ENCODE data around the gene ASB6. TPM values are rescaled to one million over a fixed set of nuclear protein-coding genes. Genes with fewer than 3 reads are reported as not detected.

ASB6 gene
- total RNA-seq, 1 experiment from 2014 or later, result 37.2 TPM

DNA sequence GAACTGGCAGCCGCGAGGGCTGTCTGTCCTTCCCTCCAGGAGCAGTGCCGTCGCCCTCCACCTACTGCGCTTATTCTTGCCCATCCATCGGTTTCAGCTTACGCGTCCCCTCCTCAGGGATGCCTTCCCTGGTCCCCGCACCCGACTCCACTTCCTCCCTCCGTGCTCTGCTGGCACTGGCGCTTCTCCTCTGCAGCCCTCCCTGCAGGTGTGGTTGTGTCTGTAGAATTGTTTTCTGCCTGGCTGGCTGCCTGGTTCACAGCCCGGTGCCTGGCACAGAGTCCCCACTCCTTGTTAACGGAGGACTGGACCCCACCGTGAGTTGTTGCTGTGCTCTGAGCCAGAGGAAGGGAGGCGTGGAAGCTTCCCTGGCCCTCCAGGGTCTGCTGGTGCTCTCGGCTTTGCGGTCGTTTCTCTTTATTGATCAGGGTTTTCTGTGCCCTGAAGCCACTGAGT, 10.2 kb downstream of the ASB6 start:
- in situ Hi-C loops (cut with HindIII; ENCODE audit: low sequenced_read_pairs), result loop anchor here (5.0 kb wide), 1 partner anchor 146 kb away; no protein-coding TSS in a partner anchor
- DNase-seq (ENCODE audit: low spot score), result peak; percentile 79

DNA sequence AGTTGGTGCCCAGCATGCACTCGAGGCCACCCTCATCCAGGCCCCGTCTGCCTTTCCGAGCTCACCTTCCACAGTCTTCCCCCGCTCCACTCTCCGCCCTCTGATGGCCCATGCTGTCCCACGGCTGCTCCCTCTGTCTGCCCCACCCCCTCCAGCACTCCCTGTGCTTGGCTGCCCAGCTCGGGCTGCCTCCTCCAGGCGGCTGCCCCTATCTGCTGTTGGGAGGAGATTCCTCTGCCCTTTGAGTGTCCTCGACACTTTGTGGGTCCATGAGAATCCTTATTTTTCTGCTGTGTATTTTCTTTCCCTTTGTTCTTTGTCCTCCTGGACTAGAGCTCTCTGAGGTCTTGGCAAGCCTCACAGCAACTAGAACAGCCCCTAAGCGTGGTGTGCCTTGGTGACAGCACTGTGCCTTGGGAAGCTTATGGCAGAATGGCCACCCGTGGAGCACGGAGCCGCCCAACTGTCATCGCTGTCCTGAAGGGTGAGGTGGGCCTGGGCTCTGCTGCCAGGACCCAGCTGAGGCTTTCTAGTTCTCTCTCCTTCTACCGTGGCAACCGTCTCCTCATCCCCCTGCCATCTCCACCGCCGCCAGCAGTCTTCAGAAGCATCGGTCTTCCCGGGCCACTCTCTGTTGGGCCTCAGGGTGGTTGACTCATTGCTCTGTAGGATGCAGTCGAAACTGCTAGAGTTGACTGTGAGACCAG, 10.8 kb downstream of the ASB6 start:
- in situ Hi-C loops (cut with HindIII; ENCODE audit: low sequenced_read_pairs), result loop anchor here (5.0 kb wide), 1 partner anchor 146 kb away; no protein-coding TSS in a partner anchor
- DNase-seq (ENCODE audit: low spot score), result peak; percentile 70

DNA sequence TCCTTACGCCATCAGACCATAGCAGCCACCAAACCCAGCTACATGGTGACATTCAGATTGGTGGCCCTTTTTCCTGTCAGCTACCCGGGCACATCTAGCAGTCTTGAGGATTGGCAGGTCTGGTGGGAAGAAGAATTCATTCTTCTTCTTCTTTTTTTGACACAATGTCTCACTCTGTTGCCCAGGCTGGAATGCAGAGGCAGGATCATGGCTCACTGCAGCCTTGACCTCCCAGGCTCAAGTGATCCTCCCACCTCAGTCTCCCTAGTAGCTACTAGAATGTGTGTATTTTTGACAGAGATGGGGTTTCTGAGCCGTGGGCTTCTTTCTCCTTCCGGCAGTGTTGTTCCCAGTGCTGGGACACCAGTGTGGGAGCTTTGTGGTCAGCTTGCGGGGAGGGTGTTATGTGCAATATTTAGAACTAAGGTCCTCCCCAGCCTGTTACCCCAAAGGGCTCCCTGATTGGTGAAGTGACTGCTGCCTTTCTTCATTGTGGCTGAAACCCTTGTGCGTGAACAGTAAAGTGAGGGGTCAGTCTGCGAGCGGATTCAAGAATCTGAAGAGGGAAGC, 12.6 kb downstream of the ASB6 start:
- no peak for DNase-seq (ENCODE audit: low spot score)
- in situ Hi-C loops (cut with HindIII; ENCODE audit: low sequenced_read_pairs), result loop anchor here (10.0 kb wide), 1 partner anchor 495 kb away; no protein-coding TSS in a partner anchor

DNA sequence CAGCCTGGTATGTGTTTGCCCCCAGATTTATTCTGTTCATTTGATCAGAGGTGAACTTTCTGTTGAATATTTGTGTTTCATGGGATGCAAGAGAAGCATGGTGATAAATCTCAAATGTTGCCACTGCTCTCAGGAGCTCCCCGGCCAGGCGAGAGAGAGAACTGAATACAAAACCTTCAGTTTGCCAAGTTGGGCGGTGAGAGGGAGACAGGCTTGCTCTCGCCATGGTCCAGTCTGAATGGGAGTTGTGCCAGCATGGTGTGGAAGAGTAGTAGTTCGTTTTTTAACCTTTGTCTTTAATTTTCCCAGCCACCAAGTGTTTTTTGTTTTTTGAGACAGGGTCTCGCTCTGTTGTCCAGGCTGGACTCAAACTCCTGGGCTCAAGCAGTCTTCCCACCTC, 13.2 kb downstream of the ASB6 start:
- in situ Hi-C loops (cut with HindIII; ENCODE audit: low sequenced_read_pairs), result loop anchor here (10.0 kb wide), 1 partner anchor 494 kb away; no protein-coding TSS in a partner anchor
- DNase-seq (ENCODE audit: low spot score), result no peak

DNA sequence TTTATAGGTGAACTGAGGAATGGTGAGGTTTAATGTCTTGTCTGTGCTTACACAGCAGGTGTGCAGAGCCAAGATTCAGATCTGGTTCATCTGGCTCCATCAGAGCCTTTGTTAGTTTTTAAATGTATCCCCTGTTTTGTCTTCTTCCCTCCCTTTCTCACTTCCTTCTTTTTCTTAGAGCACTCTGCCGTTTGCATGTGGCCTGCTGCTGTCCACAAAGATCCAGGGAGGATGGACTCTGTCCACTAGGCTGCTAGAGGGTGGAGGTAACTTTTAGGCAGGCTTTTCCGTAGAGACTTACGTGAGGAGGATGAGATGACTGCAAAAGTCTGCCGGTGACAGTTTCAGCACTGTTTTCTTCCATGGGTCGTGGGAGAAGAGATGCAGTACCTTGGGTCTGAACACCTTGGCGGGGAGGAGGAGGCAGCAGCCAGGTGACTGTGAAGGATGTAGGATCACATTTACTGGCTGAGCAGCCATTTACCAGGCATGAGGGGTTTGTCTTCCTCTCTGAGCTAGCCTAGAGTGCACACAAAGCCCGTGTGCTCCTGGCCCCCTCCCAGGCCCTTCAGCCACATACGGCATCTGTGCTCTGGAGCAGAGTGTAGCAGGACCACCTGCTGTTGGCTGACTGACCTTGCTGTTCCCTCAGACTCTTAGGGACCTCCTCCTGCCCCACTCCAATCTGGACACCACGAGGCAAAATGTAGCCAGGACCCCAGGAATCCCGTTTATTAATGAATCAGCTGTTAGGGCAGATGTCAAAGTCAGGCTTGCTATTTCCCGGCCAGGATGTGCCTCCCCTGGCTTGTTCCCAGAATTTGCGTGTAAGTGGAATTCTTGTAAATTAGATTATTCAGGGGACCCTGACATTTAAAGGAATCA, 14.2 kb downstream of the ASB6 start:
- DNase-seq (ENCODE audit: low spot score), result no peak
- in situ Hi-C loops (cut with HindIII; ENCODE audit: low sequenced_read_pairs), result loop anchor here (10.0 kb wide), 1 partner anchor 493 kb away; no protein-coding TSS in a partner anchor

DNA sequence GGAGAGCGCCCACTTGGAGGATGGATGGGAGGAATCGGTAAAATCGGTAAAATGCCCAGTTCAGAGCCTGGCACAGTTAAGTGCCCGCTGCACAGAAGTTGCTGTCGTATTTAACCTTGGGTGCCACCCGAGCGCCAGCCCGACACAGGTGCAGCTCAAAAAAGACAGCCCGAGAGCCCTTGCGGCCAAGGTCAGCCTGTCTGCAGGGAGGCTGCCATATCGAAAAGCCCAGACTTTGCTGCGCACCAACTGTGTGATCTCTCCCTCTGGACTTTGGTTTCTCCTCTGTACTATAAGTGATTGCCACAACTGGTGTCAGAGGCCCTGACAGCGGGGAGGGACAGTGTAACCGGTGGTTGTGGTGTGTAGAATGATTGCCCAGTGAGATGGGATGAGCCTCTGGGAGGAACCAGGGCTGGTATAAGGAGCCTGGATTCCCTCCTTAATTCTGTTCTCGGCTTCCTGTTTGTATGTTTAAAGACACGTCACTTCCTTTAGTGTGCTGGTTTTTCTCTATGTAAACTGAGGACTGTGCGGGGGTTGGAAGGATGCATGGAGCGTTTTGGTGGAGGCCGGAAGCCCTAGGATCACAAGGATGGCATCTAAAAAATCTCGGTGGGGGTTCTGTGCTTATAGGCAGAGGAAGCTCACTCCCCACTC, 15.2 kb downstream of the ASB6 start:
- in situ Hi-C loops (cut with HindIII; ENCODE audit: low sequenced_read_pairs), result loop anchor here (10.0 kb wide), 1 partner anchor 492 kb away; no protein-coding TSS in a partner anchor
- no peak for DNase-seq (ENCODE audit: low spot score)

DNA sequence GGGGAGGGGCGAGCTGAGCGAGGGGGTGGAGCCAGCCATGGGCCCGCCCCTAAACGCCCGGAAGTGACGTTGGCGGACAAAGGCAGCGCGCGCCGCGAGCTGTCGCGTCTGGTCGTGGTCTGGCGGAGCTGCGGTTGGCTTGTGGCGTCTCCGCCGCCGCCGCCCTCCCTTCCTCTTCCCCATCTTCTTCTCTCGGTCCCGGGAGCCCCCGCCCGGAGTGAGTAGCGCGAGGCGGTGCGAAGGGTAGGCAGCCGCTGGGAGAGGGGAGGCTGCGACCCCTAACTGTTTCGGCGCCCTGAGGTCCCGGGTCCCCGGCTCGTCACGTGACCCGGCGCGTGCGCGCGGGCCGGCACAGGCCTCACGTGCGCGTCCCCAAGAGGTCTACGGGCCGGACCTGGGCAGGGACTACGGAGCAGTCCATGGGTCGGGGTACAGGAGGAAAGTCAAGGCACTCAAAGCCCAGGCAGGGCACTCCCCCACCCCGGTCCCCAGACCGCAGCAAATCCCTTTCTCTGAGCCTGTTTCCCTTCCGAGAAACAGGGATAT, 15.8 kb downstream of the ASB6 start, which contains the start of gene NTMT1:
NTMT1 (plus strand) TSS at position 85 of the 546 bp plus-strand sequence. CDS start 6,541 bp downstream, outside the sequence.
- in situ Hi-C loops (cut with HindIII; ENCODE audit: low sequenced_read_pairs), result loop anchor here (10.0 kb wide), 1 partner anchor 491 kb away; no protein-coding TSS in a partner anchor

DNA sequence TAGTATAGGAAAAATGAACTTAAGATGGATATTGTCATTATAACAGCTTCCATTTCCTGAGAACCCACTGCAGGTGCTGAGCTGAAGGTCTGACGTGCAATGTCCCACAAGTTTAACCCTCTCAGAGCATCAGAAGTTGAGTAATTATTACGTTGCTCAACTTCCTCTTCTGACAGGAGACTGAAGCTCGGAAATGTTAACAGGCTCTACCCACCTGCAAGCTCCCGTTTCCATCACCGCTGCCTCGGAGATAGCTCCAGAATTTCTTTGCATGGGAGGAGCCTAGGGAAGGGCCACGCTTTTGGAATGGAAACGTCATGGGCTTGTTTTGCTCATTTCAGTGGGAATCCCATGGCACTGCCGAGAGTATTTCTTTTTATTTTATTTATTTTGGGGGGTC, 17.0 kb downstream of the ASB6 start:
- in situ Hi-C loops (cut with HindIII; ENCODE audit: low sequenced_read_pairs), result loop anchor here (10.0 kb wide), 1 partner anchor 490 kb away; no protein-coding TSS in a partner anchor

More for the DNA sequence above, 15.8 kb downstream of the ASB6 start, which contains the start of gene NTMT1:
- peak; percentile 90 for DNase-seq (ENCODE audit: low spot score)

DNA sequence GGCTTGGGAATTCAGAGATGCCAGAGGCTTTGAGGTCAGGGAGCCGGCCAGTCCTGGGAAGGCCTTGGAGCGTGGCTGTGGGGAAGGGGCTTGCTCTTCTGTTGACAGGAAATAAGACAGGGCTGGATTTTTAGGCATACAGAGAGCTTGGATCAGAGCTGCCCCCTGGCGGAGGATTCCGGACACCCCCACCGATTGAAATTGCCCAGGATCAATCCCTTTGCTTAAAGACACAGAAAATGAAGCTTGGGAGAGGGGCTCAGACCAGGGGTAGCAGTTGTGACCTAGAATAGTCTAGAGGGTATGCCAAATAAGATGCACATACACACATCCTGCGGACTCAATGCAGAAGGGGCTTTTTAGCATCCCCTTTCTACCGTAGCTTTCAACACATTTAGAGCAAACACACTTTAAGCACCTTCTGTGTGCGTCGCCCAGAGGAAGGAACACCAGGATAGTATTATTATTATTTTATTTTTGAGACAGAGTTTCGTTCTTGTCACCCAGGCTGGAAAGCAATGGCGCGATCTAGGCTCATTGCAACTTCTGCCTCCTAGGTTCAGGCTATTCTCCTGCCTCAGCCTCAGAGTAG, 17.7 kb downstream of the ASB6 start:
- in situ Hi-C loops (cut with HindIII; ENCODE audit: low sequenced_read_pairs), result loop anchor here (10.0 kb wide), 1 partner anchor 489 kb away; no protein-coding TSS in a partner anchor
- no peak for DNase-seq (ENCODE audit: low spot score)

More for the DNA sequence above, 17.0 kb downstream of the ASB6 start:
- no peak for DNase-seq (ENCODE audit: low spot score)

DNA sequence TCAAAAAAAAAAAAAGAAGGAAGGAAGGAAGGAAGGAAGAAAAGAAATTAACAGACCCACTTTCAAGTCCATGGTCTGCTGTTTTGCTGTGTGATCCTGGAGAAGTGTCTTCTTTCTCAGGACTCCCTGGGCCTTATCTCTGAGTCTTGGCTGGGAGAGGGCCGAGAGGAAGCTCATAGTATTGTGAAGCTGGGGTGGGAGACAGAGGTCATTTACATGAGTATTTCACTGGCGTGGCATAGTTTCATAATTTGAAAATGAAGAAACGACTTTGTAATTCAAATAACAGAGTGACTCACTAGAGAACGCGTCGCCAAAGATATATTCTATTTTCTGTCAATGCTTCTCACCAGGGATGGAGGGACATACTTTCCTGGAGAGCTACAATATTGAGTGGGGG, 18.6 kb downstream of the ASB6 start:
- no peak for DNase-seq (ENCODE audit: low spot score)
- in situ Hi-C loops (cut with HindIII; ENCODE audit: low sequenced_read_pairs), result loop anchor here (10.0 kb wide), 1 partner anchor 489 kb away; no protein-coding TSS in a partner anchor

DNA sequence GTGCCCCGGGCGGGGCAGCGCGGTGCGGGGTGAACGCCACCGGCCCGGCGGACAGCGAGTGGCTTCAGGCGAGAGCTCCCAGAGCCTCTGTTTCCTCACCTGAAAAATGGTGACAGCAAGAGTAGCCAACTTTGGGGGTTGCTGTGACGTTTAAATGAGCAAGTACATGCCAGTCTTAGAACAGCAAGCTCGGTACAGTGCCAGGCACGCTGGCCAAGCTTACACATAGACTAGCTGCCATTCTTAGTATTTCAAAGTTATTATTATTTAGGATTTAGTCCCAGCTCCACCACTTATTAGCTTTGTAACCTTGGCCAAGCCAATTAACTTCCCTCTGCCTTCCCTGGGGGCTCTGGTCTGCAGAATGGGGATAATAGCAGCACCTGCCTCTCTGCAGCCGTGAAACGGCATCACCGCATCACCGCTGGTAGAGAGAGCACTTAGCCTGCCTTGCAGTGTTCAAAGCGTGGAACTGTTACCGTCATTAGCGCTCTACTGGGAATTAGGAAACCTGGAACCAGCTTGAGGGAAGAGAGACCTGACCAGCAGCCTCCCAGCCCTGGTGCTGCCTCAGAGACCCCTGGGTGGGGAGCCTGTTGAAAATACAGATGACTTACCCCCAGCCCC, 21.2 kb downstream of the ASB6 start, which contains the start of gene C9orf50:
C9orf50 (minus strand) TSS at position 433 of the 627 bp plus-strand sequence. CDS start 527 bp downstream, outside the sequence.
- in situ Hi-C loops (cut with HindIII; ENCODE audit: low sequenced_read_pairs), result loop anchor here (10.0 kb wide), 1 partner anchor 486 kb away; no protein-coding TSS in a partner anchor
- no peak for DNase-seq (ENCODE audit: low spot score)

DNA sequence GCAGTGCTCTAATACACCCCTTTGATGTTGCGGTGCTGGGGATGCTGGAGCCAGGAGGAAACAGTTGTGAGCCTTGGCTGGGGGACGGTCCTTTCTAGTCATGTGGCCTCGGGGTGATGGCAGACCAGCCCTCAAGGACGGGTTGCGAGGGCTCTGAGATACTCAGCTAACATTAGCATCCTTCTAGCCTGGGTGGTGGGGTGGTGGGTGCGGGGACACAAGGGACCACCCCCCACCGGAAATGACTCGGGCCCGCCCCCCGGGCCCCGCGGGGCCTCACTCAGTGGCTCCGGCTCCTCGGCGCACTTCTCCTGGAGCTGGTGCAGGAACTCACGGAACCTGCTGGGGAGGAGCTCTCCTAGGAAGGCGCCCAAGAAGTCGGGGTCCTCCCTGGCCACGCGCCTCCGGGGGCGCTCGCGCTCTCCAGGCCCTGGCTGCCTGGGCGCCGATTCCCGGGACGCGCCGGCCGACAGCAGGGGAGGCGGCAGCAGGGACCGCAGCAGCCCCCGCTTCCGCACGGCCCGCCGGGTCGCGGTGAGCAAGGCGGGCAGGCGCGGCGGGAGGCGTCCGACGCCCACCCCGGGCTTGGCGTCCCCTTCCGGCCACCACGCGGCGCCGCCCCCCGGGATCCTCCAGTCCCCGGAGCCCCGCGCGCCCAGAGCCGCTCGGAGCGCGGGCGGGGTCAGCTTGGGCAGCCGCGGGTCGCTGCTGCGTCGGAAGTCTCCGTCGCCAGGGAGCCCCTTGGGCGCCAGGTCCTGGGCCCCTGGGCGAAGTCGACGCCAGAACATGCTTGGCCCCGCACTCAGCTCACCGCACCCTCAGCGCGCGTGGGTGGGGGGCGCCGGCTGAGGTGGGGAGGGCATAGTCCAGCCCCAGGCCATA, 21.9 kb downstream of the ASB6 start:
- DNase-seq (ENCODE audit: low spot score), result no peak
- in situ Hi-C loops (cut with HindIII; ENCODE audit: low sequenced_read_pairs), result loop anchor here (10.0 kb wide), 1 partner anchor 485 kb away; no protein-coding TSS in a partner anchor

DNA sequence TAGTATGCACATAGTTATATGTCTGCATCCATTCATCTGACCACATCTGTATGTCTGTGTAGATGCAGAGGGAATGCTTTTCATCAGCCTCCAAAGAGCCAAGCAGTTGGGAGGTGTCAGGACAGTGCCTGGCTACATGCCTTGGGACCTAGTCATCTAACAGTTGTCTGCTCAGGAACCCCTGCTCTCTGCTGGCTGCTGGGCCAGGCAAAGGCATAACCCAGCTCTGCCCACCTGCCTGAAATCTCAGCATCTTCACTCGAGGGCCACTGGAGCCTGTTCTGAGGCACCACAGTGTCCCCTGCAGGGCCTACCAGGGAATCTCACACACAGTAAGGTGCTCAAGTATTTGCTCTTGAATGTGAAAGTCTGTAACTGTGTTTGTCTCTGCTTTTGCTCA, 24.8 kb downstream of the ASB6 start:
- DNase-seq (ENCODE audit: low spot score), result no peak
- in situ Hi-C loops (cut with HindIII; ENCODE audit: low sequenced_read_pairs), result no loop called here

DNA sequence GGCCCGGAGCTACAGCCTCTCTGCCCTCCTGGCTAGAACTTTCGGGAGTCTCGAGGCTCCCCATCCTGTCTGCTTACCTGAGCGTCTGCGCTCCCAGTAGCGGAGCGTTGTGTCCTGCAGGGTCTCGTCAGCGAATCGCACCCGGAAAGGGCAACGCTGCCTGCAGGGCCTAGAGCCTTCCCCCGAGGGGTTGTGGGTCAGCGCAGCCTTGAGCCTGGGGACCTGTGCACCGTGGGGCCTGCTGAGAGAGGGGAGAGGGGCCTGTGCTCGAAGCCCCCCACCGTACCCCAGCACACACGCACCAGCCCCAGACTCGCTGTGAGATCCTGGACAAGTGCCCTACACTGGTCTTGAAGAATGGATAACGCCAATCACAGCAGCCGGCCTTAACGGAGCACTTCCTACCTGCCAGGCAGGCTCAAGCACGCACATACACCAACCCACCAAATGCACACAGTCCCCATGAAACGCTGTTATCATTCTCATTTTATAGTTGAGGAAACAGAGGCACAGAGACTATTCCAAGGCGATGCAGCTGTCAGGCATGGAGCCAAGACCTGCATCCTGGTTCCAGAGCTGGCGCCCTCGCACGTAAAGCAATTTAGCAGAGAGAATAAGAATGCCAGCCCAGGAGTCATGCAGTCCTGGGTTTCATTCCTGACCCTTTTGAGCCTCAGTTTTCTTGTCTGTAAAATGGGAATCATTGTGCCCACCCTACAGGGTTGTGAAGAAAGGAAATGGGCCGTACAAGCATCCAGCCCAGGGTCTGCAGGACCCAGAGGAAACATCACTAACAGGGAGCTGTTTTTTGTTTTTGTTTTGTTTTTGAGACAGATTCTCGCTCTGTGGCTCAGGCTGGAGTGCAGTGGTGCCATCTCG, 26.3 kb downstream of the ASB6 start:
- in situ Hi-C loops (cut with HindIII; ENCODE audit: low sequenced_read_pairs), result no loop called here
- no peak for DNase-seq (ENCODE audit: low spot score)

DNA sequence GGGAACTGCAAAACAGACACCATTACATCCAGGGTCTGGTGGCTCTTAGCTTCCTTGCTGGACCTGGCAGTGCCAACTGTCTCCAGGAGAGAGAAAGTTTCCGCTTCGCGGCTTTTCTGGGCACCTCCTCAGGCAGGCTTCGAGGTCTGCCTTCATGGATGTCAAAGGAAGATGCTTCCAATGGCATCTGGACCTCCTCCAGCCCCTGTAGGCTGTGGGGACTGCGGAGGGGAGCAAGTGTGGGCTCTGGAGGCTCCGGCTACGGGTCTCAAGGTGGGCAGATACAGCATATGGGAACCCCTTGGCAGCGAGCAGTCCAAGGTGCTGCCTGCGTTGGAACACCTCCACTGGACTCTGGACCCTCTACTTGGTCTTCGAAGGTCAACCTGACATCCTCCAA, 27.0 kb downstream of the ASB6 start:
- in situ Hi-C loops (cut with HindIII; ENCODE audit: low sequenced_read_pairs), result no loop called here

More for the DNA sequence above, 27.0 kb downstream of the ASB6 start:
- DNase-seq (ENCODE audit: low spot score), result no peak

Measured in G401 (cell line).